ENCODE results near the gene NPFF.

Gene NPFF

GRCh38 chr12:53506450-53506785 lies 866 bp downstream of the NPFF start:
- no peak overlapping the region for H3K9ac ChIP-seq
- no peaks in the 10 kb centered on the region for H3K9me3 ChIP-seq (ENCODE audit: control insufficient read depth, low read length)
- no peak overlapping the region for H3K4me3 ChIP-seq (ENCODE audit: low read depth, low read length)
- TF ChIP-seq CTCF (IDR thresholded peaks at IDR 0.05) = no peak
- no peaks in the 10 kb centered on the region for H3K36me3 ChIP-seq (ENCODE audit: control insufficient read depth, insufficient read depth, low read length)
- H3K4me1 ChIP-seq = peaks cover 11% of the 10 kb centered on the region
- H2AFZ ChIP-seq = no peak overlapping the region
- peaks cover 2% of the 10 kb centered on the region for H3K79me2 ChIP-seq
- H3K27ac ChIP-seq = no peak overlapping the region
- no peaks in the 10 kb centered on the region for H3K27me3 ChIP-seq (ENCODE audit: control insufficient read depth, insufficient read depth, low read length)
- no peak overlapping the region for H3K4me2 ChIP-seq (ENCODE audit: low read length)

GRCh38 chr12:53505555-53506449 lies 1.5 kb downstream of the NPFF start:
- Histone ChIP-seq H3K79me2 (peaks cover 2% of the 10 kb centered on the region), H3K9ac (no peak overlapping the region), H3K27me3 (ENCODE audit: control insufficient read depth, insufficient read depth, low read length) (no peaks in the 10 kb centered on the region), H3K4me2 (ENCODE audit: low read length) (no peak overlapping the region), H3K4me1 (peaks cover 11% of the 10 kb centered on the region), H3K27ac (no peak overlapping the region), H3K36me3 (ENCODE audit: control insufficient read depth, insufficient read depth, low read length) (no peaks in the 10 kb centered on the region), H3K9me3 (ENCODE audit: control insufficient read depth, low read length) (no peaks in the 10 kb centered on the region), H3K4me3 (ENCODE audit: low read depth, low read length) (no peak overlapping the region), H2AFZ (no peak overlapping the region)
- TF ChIP-seq CTCF (IDR thresholded peaks at IDR 0.05) = no peak

- Histone ChIP-seq H3K4me3 (ENCODE audit: low read depth, low read length) (no peak overlapping the region), H3K79me2 (peaks cover 2% of the 10 kb centered on the region), H2AFZ (no peak overlapping the region), H3K9ac (no peak overlapping the region), H3K27me3 (ENCODE audit: control insufficient read depth, insufficient read depth, low read length) (no peaks in the 10 kb centered on the region), H3K4me1 (peaks cover 11% of the 10 kb centered on the region), H3K27ac (no peak overlapping the region), H3K9me3 (ENCODE audit: control insufficient read depth, low read length) (no peaks in the 10 kb centered on the region), H3K36me3 (ENCODE audit: control insufficient read depth, insufficient read depth, low read length) (no peaks in the 10 kb centered on the region), H3K4me2 (ENCODE audit: low read length) (no peak overlapping the region)
- no peak for TF ChIP-seq CTCF (IDR thresholded peaks at IDR 0.05)
Measured at GRCh38 chr12:53505086-53505485, 2.2 kb downstream of the NPFF start.

- no peaks in the 10 kb centered on the region for H3K27me3 ChIP-seq (ENCODE audit: control insufficient read depth, insufficient read depth, low read length)
- H3K79me2 ChIP-seq = peaks cover 2% of the 10 kb centered on the region
- no peak overlapping the region for H2AFZ ChIP-seq
- H3K9me3 ChIP-seq (ENCODE audit: control insufficient read depth, low read length) = no peaks in the 10 kb centered on the region
- no peak overlapping the region for H3K9ac ChIP-seq
- no peak overlapping the region for H3K27ac ChIP-seq
- no peaks in the 10 kb centered on the region for H3K36me3 ChIP-seq (ENCODE audit: control insufficient read depth, insufficient read depth, low read length)
- H3K4me1 ChIP-seq = peaks cover 11% of the 10 kb centered on the region
- no peak overlapping the region for H3K4me3 ChIP-seq (ENCODE audit: low read depth, low read length)
- no peak for TF ChIP-seq CTCF (IDR thresholded peaks at IDR 0.05)
- no peak overlapping the region for H3K4me2 ChIP-seq (ENCODE audit: low read length)
Measured at GRCh38 chr12:53504004-53504920, 3.0 kb downstream of the NPFF start.

All from parathyroid adenoma (tissue), 2 donors.